Measurements from ENCODE around the gene HES5. TPM values are rescaled to one million over a fixed set of nuclear protein-coding genes. Genes with fewer than 3 reads are reported as not detected.

Gene HES5
- total RNA-seq, 1 experiment from 2014 or later = not detected

DNA sequence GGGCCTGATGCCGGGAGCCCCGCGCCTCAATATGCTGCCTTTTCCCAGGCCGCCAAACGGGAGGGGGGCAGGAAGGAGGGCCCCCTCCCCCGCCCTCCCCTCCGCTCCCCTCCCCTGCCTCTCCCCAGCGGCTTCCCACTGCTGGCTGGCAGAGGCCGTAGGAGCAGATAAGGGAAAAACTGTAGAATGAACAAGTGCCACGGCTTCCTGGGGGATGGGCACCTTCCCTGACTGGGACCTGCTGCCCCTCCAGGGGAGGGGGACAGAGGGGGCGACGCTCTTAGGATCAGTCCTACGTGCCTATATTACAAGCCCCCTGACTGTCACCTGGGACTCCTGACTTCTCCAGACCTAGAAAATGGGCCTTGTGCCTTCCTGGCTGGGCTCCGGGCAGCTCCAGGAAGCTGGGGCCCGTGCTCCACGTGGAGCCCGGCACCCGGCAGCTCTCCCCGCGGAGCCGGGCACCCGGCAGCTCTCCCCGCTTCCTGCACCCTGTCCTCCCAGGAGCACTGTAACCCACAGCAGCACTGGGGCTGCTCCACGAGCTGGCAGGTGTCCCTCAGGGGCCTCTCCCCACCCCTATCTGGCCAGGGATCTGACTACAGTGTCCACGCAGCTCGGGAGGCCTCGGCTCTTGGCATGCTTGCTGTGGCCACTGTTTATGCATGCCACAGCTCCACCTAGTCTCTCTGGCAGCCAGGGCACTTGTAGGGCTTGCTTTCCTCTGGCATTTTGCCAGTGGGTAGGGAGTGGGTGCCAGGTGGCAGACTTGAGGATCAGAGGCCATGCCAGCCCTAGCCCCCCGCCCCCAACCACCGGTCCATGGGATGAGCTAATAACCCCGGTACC, 674 bp upstream of the HES5 start:
- Mint-ChIP-seq H3K36me3 (ENCODE audit: insufficient read depth, unreplicated experiment) (peaks cover 15% of the 10 kb centered on the region), H3K27ac (ENCODE audit: unreplicated experiment) (no peak overlapping the region), H3K27me3 (ENCODE audit: unreplicated experiment) (peaks cover 12% of the 10 kb centered on the region), H3K4me1 (ENCODE audit: low read depth, unreplicated experiment) (peaks cover 8% of the 10 kb centered on the region), H3K9me3 (ENCODE audit: low read depth, unreplicated experiment) (no peaks in the 10 kb centered on the region), H3K4me3 (ENCODE audit: low read depth, unreplicated experiment) (peak overlapping the region; percentile 32)
- no peak for TF ChIP-seq CTCF (IDR thresholded peaks at IDR 0.05; ENCODE audit: unreplicated experiment)
- CTCF ChIA-PET = no interaction called here
- no TSS peak for BruUV-seq (replicated peaks)
- DNase-seq = no peak
- intact Hi-C loops (cut with micrococcal nuclease; ENCODE audit: unreplicated experiment) = no loop called here

GRCh38 chr1:2528966-2529783, 888 bp downstream of the HES5 start:
- Mint-ChIP-seq H3K27me3 (ENCODE audit: unreplicated experiment) (peaks cover 12% of the 10 kb centered on the region), H3K27ac (ENCODE audit: unreplicated experiment) (no peak overlapping the region), H3K4me1 (ENCODE audit: low read depth, unreplicated experiment) (no peaks in the 10 kb centered on the region), H3K4me3 (ENCODE audit: low read depth, unreplicated experiment) (no peak overlapping the region), H3K36me3 (ENCODE audit: insufficient read depth, unreplicated experiment) (peaks cover 24% of the 10 kb centered on the region), H3K9me3 (ENCODE audit: low read depth, unreplicated experiment) (no peaks in the 10 kb centered on the region)
- no peak for TF ChIP-seq CTCF (IDR thresholded peaks at IDR 0.05; ENCODE audit: unreplicated experiment)
- CTCF ChIA-PET = no interaction called here
- intact Hi-C loops (cut with micrococcal nuclease; ENCODE audit: unreplicated experiment) = no loop called here
- no peak for DNase-seq
- no TSS peak for BruUV-seq (replicated peaks)

GRCh38 chr1:2528611-2528965, 1.5 kb downstream of the HES5 start:
- intact Hi-C loops (cut with micrococcal nuclease; ENCODE audit: unreplicated experiment) = no loop called here
- H3K27ac Mint-ChIP-seq (ENCODE audit: unreplicated experiment) = no peak overlapping the region
- BruUV-seq (replicated peaks) = no TSS peak
- TF ChIP-seq CTCF (IDR thresholded peaks at IDR 0.05; ENCODE audit: unreplicated experiment) = no peak
- H3K4me1 Mint-ChIP-seq (ENCODE audit: low read depth, unreplicated experiment) = no peaks in the 10 kb centered on the region
- no peak overlapping the region for H3K4me3 Mint-ChIP-seq (ENCODE audit: low read depth, unreplicated experiment)
- no peaks in the 10 kb centered on the region for H3K9me3 Mint-ChIP-seq (ENCODE audit: low read depth, unreplicated experiment)
- H3K36me3 Mint-ChIP-seq (ENCODE audit: insufficient read depth, unreplicated experiment) = peaks cover 24% of the 10 kb centered on the region
- H3K27me3 Mint-ChIP-seq (ENCODE audit: unreplicated experiment) = peaks cover 12% of the 10 kb centered on the region
- CTCF ChIA-PET = no interaction called here
- no peak for DNase-seq

DNA sequence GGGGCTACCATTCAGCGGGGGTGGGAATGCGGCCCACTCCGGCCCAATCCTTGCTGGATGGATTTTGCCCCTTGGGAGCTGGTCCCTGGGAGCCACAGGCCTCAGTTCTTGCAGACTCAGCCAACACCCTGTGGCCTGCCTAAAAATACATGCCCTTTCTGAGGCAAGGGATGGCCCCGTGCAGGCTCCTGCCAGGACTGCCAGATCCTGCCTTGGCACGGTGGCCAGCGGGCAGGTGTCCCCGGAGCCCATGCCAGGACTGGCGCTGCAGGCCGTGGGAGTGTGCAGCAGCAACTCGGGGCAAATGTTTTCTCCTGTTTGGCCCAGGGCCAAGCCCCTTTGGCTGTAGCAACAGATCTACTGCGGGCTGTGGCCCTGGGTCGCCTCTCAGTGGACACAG, 2.0 kb downstream of the HES5 start:
- TF ChIP-seq CTCF (IDR thresholded peaks at IDR 0.05; ENCODE audit: unreplicated experiment) = no peak
- BruUV-seq (replicated peaks) = no TSS peak
- no peaks in the 10 kb centered on the region for H3K9me3 Mint-ChIP-seq (ENCODE audit: low read depth, unreplicated experiment)

More for the DNA sequence above, 2.0 kb downstream of the HES5 start:
- H3K27me3 Mint-ChIP-seq (ENCODE audit: unreplicated experiment) = peaks cover 12% of the 10 kb centered on the region
- peaks cover 24% of the 10 kb centered on the region for H3K36me3 Mint-ChIP-seq (ENCODE audit: insufficient read depth, unreplicated experiment)
- H3K27ac Mint-ChIP-seq (ENCODE audit: unreplicated experiment) = no peak overlapping the region
- no peak overlapping the region for H3K4me3 Mint-ChIP-seq (ENCODE audit: low read depth, unreplicated experiment)
- no peak for DNase-seq
- CTCF ChIA-PET = no interaction called here
- intact Hi-C loops (cut with micrococcal nuclease; ENCODE audit: unreplicated experiment) = no loop called here
- H3K4me1 Mint-ChIP-seq (ENCODE audit: low read depth, unreplicated experiment) = no peaks in the 10 kb centered on the region

All from Calu3 (cell line).